ENCODE data around the gene UXS1. TPM values are rescaled to one million over a fixed set of nuclear protein-coding genes. Genes with fewer than 3 reads are reported as not detected.

The UXS1 gene
- total RNA-seq, 1 experiment from 2014 or later = 44.7 TPM

- Mint-ChIP-seq H3K27me3 (ENCODE audit: low read depth) (no peaks in the 10 kb centered on the region), H3K36me3 (peaks cover 39% of the 10 kb centered on the region), H3K9me3 (no peaks in the 10 kb centered on the region; the same call in 1 of the 2 replicates), H3K4me3 (no peak overlapping the region), H3K4me1 (peaks cover 16% of the 10 kb centered on the region), H3K27ac (peak overlapping the region; percentile 14; the same call in 1 of the 2 replicates)
- TF ChIP-seq NR3C1 (CRISPR knock-in tag; conservative IDR thresholded peaks at IDR 0.05; ENCODE audit: low read depth) = no peak
- no peak for TF ChIP-seq JAZF1 (CRISPR knock-in tag; IDR thresholded peaks at IDR 0.05)
- no peak for TF ChIP-seq ZNF281 (CRISPR knock-in tag; IDR thresholded peaks at IDR 0.05)
- TF ChIP-seq CBFB (CRISPR knock-in tag; IDR thresholded peaks at IDR 0.05; ENCODE audit: low read depth) = no peak
- DNase-seq (ENCODE audit: low spot score) (no peak), ATAC-seq (peak; percentile 57)
- ChIA-PET CTCF (interaction anchor here (1.7 kb wide), 1 partner anchor 10 kb away, joined by 4 read pairs; no protein-coding TSS in a partner anchor), POLR2A (no interaction called here)
These were observed 98.4 kb downstream of the UXS1 start for GRCh38 chr2:106095478-106096298.

- peaks cover 4% of the 10 kb centered on the region; the same call in 1 of the 2 replicates for H3K9me3 Mint-ChIP-seq
- ChIA-PET POLR2A (no interaction called here), CTCF (interaction anchor here (1.1 to 1.7 kb wide), 2 partner anchors 9 to 12 kb away, joined by 3 to 4 read pairs; no protein-coding TSS in a partner anchor)
- H3K36me3 Mint-ChIP-seq = peaks cover 32% of the 10 kb centered on the region
- ATAC-seq = no peak
- peaks cover 16% of the 10 kb centered on the region for H3K4me1 Mint-ChIP-seq
- no peak overlapping the region for H3K4me3 Mint-ChIP-seq
- TF ChIP-seq TCF7 (CRISPR knock-in tag; IDR thresholded peaks at IDR 0.05; ENCODE audit: low read depth) = no peak
- TF ChIP-seq TP53 (CRISPR knock-in tag; IDR thresholded peaks at IDR 0.05) = no peak
- no peak overlapping the region for H3K27ac Mint-ChIP-seq
- no peaks in the 10 kb centered on the region for H3K27me3 Mint-ChIP-seq (ENCODE audit: low read depth)
- no peak for DNase-seq (ENCODE audit: low spot score)
These were observed 99.8 kb downstream of the UXS1 start for GRCh38 chr2:106094131-106094841.

- DNase-seq (ENCODE audit: low spot score) = no peak
- Mint-ChIP-seq H3K36me3 (peaks cover 18% of the 10 kb centered on the region), H3K4me1 (peaks cover 2% of the 10 kb centered on the region; the same call in 1 of the 2 replicates), H3K4me3 (no peak overlapping the region), H3K9me3 (peaks cover 4% of the 10 kb centered on the region; the same call in 1 of the 2 replicates), H3K27ac (no peak overlapping the region), H3K27me3 (ENCODE audit: low read depth) (no peaks in the 10 kb centered on the region)
- no peak for ATAC-seq
- ChIA-PET CTCF (no interaction called here), POLR2A (no interaction called here)
- TF ChIP-seq CREM (CRISPR knock-in tag; IDR thresholded peaks at IDR 0.05) (no peak), NFYB (CRISPR knock-in tag; conservative IDR thresholded peaks at IDR 0.05; ENCODE audit: low read depth) (no peak), MXD4 (CRISPR knock-in tag; IDR thresholded peaks at IDR 0.05; ENCODE audit: borderline replicate concordance) (no peak), FOXP4 (CRISPR knock-in tag; IDR thresholded peaks at IDR 0.05) (no peak), HMGXB4 (CRISPR knock-in tag; IDR thresholded peaks at IDR 0.05) (no peak), TCF7 (CRISPR knock-in tag; IDR thresholded peaks at IDR 0.05; ENCODE audit: low read depth) (no peak), OVOL2 (CRISPR knock-in tag; IDR thresholded peaks at IDR 0.05; ENCODE audit: borderline replicate concordance) (no peak), E2F4 (CRISPR knock-in tag; IDR thresholded peaks at IDR 0.05; ENCODE audit: borderline replicate concordance, low read depth) (no peak), TP53 (CRISPR knock-in tag; IDR thresholded peaks at IDR 0.05) (no peak), PRDM15 (CRISPR knock-in tag; IDR thresholded peaks at IDR 0.05) (no peak)
These were observed 103.0 kb downstream of the UXS1 start for GRCh38 chr2:106090916-106091618.

Data from WTC11 (cell line).